Cerebellar nuclear complex (tissue), 1 donor: Measurements from ENCODE around the gene TNFRSF12A.
"Not testable (repeated sequence)": the region's sequence is repeated elsewhere in the genome, so short reads cannot be mapped to it uniquely, and the experiment has no call there.

Source experiments
- DNase-seq, 2 experiments: peaks; one replicate each; lab custom pipeline; 2025; lab: John Stamatoyannopoulos, UW

Gene TNFRSF12A

DNA sequence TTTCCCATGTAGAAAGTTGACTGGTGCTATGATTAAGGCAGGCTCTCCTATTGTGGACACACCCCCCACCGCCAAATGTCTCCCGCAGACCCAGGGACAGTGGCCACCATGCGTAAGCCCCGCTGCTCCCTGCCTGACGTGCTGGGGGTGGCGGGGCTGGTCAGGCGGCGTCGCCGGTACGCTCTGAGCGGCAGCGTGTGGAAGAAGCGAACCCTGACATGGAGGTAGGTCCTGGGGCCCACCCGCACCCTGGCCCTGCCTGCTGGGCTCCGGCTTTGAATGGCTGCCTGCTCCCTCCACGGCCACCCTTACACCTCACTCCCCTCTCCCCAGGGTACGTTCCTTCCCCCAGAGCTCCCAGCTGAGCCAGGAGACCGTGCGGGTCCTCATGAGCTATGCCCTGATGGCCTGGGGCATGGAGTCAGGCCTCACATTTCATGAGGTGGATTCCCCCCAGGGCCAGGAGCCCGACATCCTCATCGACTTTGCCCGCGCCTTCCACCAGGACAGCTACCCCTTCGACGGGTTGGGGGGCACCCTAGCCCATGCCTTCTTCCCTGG is 29.8 kb downstream of the TNFRSF12A start:
- DNase-seq, result no peak

DNA sequence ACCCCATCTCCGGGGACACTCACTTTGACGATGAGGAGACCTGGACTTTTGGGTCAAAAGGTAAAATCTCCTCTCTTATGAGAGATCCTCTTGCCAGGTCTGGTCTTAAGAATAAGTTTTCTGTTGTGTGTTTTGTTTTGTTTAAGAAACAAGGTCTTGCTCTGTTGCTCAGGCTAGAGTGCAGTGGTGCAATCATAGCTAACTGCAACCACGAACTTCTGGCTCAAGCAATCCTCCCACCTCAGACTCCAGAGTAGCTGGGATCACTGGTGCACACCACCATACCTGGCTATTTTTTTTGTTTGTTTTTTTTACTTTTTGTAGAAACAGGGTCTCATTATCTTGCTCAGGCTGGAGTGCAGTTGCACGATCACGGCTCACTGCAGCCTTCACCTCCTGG is 30.3 kb downstream of the TNFRSF12A start:
- DNase-seq, result no peak

GRCh38 chr16:3051009-3051408 is 30.8 kb downstream of the TNFRSF12A start:
- DNase-seq, result no peak

DNA sequence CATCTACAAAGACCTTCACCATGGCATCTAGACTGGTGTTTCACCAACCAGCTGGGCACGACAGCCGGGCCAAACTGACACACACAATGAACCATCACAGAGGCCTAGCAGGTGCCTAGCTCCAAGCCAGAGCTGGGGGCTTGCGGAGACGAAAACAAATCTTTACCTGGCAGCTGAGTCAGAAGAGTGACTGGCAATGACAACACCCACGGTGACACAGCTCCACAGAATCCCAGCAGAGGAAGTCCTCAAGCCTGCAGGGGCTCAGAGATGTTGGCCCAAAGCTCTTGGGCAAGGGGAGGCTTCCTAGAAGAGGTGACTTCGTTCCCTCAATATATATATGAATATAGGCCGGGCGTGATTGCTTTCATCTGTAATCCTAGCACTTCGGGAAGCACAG is 31.3 kb downstream of the TNFRSF12A start:
- DNase-seq, result no peak

DNA sequence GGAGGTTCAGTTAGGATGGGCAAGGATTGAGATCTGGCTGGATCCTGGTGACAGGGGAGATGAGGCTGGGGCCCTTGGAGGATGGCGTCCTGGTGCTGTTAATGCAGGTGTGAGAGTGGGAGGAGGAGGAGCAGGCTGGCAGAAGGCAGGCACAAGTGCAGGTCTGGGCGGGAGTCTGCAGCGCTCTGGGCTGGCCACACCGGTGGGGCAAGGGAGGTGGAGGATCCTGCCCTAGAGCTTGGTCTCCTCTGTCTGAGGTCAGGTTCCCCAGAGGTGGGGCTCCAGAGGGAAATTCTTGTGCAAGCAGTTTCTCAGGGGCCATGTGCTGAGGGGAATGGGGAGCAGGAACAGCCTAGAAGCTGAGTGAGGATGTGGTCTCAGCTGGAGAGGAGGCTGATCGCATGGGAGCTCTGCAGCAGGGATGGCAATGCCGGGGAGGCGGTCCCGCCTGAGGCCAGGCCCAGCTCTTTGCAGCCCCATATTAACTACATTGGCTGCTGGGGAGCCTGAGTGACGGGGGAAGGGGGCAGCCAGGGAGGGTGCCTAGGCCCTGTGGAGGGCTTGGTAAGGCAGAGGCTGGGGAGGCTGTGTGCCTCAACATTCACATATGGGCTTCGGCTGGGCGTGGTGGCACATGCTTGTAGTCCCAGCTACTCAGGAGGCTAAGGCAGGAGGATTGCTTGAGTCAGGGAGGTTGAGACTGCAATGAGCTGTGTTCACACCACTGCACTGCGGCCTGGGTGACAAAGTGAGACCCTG is 32.6 kb downstream of the TNFRSF12A start:
- DNase-seq, result not testable (repeated sequence)

DNA sequence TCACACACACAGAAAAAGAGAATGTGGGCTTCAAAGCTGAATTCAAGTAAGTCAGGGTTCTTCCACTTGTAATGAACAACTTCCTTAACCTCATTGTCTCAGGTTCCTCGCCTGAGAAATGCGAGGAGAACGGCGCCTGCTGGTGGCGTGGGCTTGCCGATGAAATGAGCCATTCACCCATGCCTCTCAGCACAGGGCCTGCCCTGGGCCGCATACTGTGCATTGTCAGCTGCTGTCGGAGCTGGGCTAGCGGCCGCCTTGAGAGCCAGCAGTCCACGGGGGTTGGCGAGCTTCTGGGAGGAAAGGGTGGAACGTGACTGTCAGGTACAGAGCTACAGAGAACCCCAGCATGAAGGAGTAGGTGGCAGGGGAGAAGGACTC is 33.2 kb downstream of the TNFRSF12A start:
- not testable (repeated sequence) for DNase-seq

GRCh38 chr16:3054965-3055733 is 35.0 kb downstream of the TNFRSF12A start:
- DNase-seq, result no peak

DNA sequence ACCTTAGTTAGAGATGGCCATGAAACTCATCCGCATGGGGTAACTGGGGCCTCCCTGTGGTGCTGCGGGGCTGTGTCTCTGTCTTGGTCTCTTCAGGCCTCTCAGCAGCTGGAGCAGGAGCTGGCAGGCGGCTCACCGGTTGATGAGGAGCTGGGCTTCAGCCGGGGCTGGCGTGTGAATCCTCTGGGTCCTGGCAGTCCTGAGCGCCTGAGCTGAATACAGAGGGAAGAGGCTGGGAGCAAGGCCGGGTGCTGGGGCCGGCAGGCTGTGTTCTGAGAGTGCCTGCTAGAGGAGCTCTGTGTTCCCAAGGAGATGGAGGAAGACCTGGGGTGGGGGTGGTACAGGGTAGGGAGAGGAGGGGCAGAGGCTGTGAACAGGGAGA is 35.6 kb downstream of the TNFRSF12A start:
- DNase-seq, result not testable (repeated sequence)

DNA sequence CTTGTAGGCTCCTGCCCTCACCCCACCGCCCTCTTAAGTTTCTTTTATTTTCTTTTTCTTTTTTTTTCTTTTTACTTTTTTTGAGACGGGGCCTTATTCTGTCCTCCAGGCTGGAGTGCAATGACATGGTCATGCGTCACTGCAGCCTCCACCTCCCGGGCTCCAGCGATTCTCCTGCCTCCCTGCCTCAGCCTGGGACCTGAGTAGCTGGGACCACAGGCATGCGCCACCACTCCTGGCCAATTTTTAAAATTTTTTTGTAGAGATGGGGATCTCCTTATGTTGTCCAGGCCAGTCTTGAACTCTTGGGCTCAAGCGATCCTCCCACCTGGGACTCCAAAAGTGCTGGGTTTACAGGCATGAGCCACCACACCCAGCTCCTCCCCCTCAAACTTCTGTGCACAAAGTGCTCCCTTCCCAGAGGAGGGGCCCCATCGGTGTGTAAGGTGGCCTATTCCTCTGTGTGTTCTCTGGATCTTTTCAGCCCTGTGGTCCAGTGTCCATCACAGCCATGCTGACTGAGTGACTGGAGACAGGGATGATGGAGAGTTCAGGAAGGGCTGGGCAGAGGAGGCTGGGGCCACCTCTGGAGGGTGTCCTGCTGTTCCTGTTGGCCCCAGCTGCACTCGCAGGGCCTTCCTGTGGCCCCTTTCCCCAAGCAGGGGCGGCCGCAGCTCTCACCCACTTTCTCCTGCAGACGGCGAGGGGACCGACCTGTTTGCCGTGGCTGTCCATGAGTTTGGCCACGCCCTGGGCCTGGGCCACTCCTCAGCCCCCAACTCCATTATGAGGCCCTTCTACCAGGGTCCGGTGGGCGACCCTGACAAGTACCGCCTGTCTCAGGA is 36.4 kb downstream of the TNFRSF12A start:
- DNase-seq, result no peak

DNA sequence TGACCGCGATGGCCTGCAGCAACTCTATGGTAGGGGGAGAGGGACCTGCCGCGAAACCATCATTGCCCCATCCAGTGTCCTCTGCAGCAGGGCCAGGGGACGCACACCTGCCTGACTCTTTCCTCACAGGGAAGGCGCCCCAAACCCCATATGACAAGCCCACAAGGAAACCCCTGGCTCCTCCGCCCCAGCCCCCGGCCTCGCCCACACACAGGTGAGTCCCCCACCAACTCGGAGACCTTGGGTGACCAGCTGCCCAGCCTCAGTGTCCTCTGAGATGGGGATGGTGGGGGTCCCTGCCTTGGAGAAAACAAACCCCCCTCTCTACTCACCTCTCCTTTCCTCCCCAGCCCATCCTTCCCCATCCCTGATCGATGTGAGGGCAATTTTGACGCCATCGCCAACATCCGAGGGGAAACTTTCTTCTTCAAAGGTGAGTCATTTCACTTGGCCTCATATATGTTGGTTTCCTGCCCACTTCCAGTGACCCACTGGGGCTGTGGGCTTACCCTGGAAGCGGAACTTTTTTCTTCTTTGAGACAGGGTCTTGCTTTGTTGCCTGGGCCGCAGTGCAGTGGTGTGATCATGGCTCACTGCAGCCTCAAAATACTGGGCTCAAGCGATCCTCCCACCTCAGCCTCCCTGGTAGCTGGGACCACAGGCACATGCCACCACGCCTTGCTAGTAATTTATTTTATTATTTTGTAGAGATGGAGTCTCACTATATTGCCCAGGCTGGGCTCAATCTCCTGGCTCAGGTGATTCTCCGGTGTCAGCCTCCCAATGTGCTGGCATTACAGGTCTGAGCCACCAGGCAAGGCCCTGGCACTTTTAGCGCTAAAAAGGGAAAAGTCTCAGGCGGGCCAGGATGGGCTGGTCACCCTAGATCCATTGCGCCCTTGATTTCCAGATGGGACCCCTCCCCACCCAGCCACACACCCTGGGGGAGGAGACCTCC is 37.3 kb downstream of the TNFRSF12A start:
- no peak for DNase-seq

DNA sequence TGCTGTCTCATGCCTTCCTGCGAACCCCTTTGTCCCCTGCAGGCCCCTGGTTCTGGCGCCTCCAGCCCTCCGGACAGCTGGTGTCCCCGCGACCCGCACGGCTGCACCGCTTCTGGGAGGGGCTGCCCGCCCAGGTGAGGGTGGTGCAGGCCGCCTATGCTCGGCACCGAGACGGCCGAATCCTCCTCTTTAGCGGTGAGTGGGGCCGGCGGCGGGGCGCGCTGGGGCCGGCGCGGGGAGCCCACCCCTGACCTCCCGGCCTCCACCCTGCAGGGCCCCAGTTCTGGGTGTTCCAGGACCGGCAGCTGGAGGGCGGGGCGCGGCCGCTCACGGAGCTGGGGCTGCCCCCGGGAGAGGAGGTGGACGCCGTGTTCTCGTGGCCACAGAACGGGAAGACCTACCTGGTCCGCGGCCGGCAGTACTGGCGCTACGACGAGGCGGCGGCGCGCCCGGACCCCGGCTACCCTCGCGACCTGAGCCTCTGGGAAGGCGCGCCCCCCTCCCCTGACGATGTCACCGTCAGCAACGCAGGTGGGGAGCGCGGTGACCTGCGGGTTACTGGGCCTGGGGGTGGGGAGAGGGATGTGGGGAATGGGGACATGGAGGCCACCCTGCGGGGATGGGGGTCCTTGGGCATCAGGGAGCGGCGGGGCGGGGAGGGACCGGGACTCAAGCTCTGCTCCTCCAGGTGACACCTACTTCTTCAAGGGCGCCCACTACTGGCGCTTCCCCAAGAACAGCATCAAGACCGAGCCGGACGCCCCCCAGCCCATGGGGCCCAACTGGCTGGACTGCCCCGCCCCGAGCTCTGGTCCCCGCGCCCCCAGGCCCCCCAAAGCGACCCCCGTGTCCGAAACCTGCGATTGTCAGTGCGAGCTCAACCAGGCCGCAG is 38.2 kb downstream of the TNFRSF12A start:
- no peak for DNase-seq

- peak in 1 of 2 experiments; percentile 23 for DNase-seq
Measured at GRCh38 chr16:3059041-3059722, 39.0 kb downstream of the TNFRSF12A start.

DNA sequence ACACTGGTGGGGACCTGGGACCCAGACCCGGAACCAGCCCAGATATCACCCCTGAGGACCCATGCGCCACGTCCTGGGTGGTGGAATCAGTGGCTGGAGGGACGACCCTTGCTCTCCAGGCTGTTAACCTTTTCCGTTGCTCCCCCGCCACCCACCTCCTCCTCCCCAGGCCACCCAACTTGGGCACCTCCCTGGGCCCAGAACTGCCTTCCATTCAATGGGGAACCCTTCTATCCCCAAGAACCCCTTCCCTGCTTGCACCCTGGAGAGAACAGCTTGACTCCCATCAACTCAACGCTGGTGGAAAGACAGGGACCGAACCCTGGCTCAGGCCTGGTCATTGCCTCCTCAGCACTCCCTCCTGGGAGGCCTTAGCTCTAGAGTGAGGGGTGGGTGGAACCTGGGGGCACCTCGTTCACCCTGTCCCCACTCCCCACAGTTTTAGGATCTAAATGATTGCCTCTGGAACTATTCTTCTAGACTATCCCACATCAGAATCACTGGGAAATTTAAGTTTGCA is 39.6 kb downstream of the TNFRSF12A start:
- no peak for DNase-seq

GRCh38 chr16:3060339-3061127 is 40.4 kb downstream of the TNFRSF12A start:
- no peak for DNase-seq

GRCh38 chr16:3062553-3062952 is 42.4 kb downstream of the TNFRSF12A start:
- DNase-seq, result no peak

DNA sequence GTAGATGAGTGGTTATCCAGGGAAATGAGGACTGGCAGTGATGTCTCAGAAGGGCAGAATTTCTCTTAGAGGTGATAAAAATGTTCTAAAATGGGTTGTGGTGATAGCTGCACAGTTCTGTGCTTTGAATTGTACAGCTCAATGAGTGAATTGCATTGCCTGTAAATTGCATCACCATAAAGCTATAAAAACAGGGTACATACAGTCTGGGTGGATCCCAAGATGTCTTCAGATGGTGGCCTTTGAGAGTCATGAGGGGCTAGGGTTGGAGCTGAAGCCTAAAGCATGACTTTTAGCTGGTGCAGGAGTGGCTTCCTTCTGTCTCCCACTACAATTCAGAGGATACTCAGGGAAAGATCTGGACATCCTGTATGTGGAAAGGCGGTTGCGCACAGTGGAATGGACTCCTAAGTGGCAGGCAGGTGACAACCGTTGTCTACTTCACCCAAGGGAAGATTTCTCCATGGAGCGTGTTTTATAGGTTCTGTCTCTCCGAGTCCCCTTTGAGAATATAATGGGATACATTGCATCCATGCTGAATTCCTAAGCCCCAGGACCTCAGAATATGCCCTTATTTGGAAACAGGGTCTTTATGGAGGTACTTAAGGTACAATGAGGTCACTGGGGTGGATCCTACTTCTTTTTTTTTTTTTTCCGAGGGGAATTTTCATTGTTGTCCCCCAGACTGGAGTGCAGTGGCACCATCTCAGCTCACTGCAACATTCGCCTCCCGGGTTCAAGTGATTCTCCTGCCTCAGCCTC is 43.6 kb downstream of the TNFRSF12A start:
- DNase-seq, result no peak

GRCh38 chr16:3065069-3065741 is 45.0 kb downstream of the TNFRSF12A start, which contains the start of gene IL32:
Gene IL32 (plus strand): TSS chr16:3065640. CDS start chr16:3065812, 172 bp downstream.
- DNase-seq, result no peak
